GM20431 (cell line): ENCODE results near the gene G6PC2.
"Not testable (repeated sequence)": the region's sequence is repeated elsewhere in the genome, so short reads cannot be mapped to it uniquely, and the experiment has no call there.

Experiments used
- in situ Hi-C: fragments of 300-500 bp; cut with MseI, MboI; formaldehyde crosslinking; loops from one replicate; pipeline ENCODE4 v1.15.0; 2020; ENCODE audit warnings: low sequenced_read_pairs; ENCODE audit not compliant: unreplicated experiment

The G6PC2 gene

GRCh38 chr2:168903888-168904287 lies 2.8 kb downstream of the G6PC2 start:
- in situ Hi-C loops, result loop anchor here (25.0 kb wide), 1 partner anchor 567 kb away; no protein-coding TSS in a partner anchor

GRCh38 chr2:168904358-168904757 lies 3.3 kb downstream of the G6PC2 start:
- in situ Hi-C loops, result loop anchor here (25.0 kb wide), 1 partner anchor 567 kb away; no protein-coding TSS in a partner anchor

GRCh38 chr2:168907940-168908662 lies 7.0 kb downstream of the G6PC2 start:
- in situ Hi-C loops, result loop anchor here (25.0 kb wide), 1 partner anchor 571 kb away; no protein-coding TSS in a partner anchor

- in situ Hi-C loops, result loop anchor here (25.0 kb wide), 1 partner anchor 573 kb away; no protein-coding TSS in a partner anchor
Measured at GRCh38 chr2:168910330-168910729, 9.2 kb downstream of the G6PC2 start.

- in situ Hi-C loops, result loop anchor here (25.0 kb wide), 1 partner anchor 575 kb away; no protein-coding TSS in a partner anchor
Measured at GRCh38 chr2:168912466-168912865, 11.4 kb downstream of the G6PC2 start.

GRCh38 chr2:168912901-168913369 lies 11.8 kb downstream of the G6PC2 start:
- in situ Hi-C loops, result loop anchor here (25.0 kb wide), 1 partner anchor 576 kb away; no protein-coding TSS in a partner anchor

- in situ Hi-C loops, result loop anchor here (25.0 kb wide), 1 partner anchor 576 kb away; no protein-coding TSS in a partner anchor
Measured at GRCh38 chr2:168913495-168913894, 12.4 kb downstream of the G6PC2 start.

- in situ Hi-C loops, result loop anchor here (25.0 kb wide), 1 partner anchor 578 kb away; no protein-coding TSS in a partner anchor
Measured at GRCh38 chr2:168915441-168916330, 14.6 kb downstream of the G6PC2 start.

GRCh38 chr2:168916331-168916675 lies 15.2 kb downstream of the G6PC2 start:
- in situ Hi-C loops, result loop anchor here (25.0 kb wide), 1 partner anchor 579 kb away; no protein-coding TSS in a partner anchor

GRCh38 chr2:168920504-168921157 lies 19.5 kb downstream of the G6PC2 start:
- in situ Hi-C loops, result loop anchor here (25.0 kb wide), 1 partner anchor 583 kb away; no protein-coding TSS in a partner anchor

- in situ Hi-C loops, result no loop called here
Measured at GRCh38 chr2:168926621-168927386, 25.7 kb downstream of the G6PC2 start.

- in situ Hi-C loops, result no loop called here
Measured at GRCh38 chr2:168928113-168928831, 27.2 kb downstream of the G6PC2 start.

- in situ Hi-C loops, result no loop called here
Measured at GRCh38 chr2:168929031-168929430, 27.9 kb downstream of the G6PC2 start.

GRCh38 chr2:168930242-168930641 lies 29.2 kb downstream of the G6PC2 start:
- in situ Hi-C loops, result no loop called here

- in situ Hi-C loops, result not testable (repeated sequence)
Measured at GRCh38 chr2:168932174-168932573, 31.1 kb downstream of the G6PC2 start.

GRCh38 chr2:168934826-168935225 lies 33.7 kb downstream of the G6PC2 start:
- in situ Hi-C loops, result no loop called here

- in situ Hi-C loops, result no loop called here
Measured at GRCh38 chr2:168935810-168936581, 34.9 kb downstream of the G6PC2 start.

GRCh38 chr2:168939061-168939460 lies 38.0 kb downstream of the G6PC2 start:
- in situ Hi-C loops, result no loop called here
